HL-60 (cell line): ENCODE data around the gene MPV17L.

Experiments
- CTCF ChIP-seq: IDR thresholded peaks from one replicate; pipeline ENCODE4 v1.5.1; 2011; ENCODE audit warnings: low read length, control low read depth, inconsistent platforms; ENCODE audit not compliant: insufficient read depth
- POLR2AphosphoS5 ChIP-seq: IDR thresholded peaks from 2 replicates; pipeline ENCODE4 v1.6.1; 2012; ENCODE audit warnings: low read depth
- REST ChIP-seq: IDR thresholded peaks from 2 replicates; pipeline ENCODE4 v1.6.1; 2012; ENCODE audit warnings: low read depth; ENCODE audit not compliant: insufficient replicate concordance

- no peak for TF ChIP-seq CTCF
- TF ChIP-seq POLR2AphosphoS5: no peak
- no peak for TF ChIP-seq REST
Observed at GRCh38 chr16:15415511-15415985, 20.0 kb downstream of the MPV17L start.
